HG02798 (cell line): ENCODE measurements around the gene GPBP1.

Experiments
- ATAC-seq: cut with Tn5 transposase; IDR thresholded peaks from one replicate; pipeline ENCODE4 v1.9.1; 2021; ENCODE audit warnings: mild to moderate bottlenecking; ENCODE audit not compliant: unreplicated experiment, poor library complexity

GPBP1 gene

DNA sequence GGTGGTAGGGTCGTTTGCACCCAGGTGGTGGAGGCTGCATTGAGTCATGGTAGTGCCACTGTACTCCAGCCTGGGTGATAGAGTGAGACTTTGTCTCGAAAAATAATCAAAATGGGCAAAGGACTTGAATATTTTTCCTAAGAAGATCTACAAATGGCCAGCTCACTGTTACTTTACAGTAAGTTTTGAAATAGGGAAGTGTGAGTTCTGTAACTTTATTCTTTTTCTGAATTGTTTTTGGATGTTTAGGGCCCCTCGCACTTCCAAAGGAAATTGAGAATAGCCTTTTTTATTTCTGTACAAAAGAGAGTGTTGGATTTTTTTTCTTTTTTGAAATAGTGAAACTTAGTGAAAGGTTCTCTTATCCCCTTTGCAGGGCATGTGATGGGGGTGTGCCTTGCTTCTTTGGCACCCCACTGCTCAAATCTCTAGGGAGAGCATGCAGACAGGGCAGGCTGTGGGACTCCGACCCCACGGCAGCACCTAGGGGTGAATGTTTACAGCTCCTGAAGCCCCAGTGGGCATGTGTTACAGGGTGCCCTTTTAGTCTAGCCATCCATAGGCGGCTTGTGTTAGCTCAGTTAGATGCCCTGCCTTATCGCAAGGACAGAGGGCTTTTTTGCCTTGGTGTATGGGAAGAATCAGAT lies 33.3 kb downstream of the GPBP1 start:
- ATAC-seq = no peak

DNA sequence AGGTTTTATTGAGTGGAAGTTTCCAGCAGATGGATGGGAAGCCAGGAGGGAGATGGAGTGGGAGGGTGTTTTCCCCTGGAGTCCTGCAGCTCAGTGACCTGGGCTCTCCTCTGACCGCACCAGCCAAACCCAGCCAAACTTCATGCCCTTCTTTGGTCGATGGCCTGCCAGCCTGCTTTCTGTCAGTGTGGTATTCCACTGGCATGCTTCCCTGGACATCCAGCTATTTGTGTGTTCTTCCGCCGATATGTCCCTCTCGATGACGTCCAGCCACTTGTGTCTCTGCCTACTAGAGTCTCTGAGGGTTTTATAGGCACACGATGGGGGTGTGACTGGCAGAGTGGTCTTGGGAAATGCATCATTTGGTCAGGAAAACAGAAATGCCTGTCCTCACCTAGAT lies 33.8 kb downstream of the GPBP1 start:
- no peak for ATAC-seq

DNA sequence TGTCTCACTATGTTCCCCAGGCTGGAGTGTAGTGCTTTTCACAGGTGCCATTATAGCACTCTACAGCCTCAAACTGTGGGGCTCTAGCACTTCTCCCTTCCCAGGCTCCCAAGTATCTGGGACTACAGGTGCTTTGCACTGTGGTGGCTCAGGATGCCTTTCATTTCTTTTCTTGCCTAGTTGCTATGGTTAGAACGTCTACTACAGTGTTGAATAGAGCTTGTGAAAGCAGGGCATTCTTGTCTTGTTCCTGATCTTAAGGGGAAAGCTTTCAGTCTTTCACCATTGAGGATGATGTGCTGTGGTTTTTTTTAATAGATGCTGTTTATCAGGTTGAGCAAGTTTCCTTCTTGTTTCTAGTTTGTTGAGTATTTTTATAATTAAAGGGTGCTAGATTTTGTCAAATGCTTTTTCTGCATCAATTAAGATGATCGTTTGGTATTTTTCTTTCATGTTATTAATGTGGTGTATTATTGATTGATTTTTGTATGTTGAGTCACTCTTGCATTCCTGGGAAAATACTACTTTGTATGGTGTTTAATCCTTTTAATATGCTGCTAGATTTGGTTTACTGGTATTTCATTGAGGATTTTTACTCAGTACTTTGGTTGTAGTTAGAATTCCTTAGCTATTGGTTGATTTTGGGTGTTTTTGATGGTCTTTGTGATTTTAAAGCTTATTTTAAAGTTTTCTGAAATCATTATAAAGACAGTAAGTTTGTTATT lies 35.6 kb downstream of the GPBP1 start:
- ATAC-seq = no peak

DNA sequence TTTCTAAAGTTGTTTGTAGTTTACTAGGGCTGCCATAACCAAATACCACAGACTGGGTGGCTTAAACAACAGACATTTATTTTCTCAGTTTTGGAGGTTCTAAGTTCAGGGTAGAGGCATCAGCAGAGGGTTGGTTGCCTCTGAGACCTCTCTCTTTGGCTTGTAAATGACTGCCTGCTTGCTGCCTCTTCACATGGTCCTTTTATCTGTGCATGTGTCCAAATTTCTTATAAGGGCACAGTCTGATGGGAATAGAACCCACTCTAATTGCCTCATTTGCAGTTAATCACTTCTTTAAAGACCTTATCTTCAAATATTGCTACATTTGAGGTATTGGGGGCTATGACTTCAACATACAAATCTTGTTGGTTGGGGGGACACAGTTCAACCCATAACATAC lies 36.8 kb downstream of the GPBP1 start:
- no peak for ATAC-seq

DNA sequence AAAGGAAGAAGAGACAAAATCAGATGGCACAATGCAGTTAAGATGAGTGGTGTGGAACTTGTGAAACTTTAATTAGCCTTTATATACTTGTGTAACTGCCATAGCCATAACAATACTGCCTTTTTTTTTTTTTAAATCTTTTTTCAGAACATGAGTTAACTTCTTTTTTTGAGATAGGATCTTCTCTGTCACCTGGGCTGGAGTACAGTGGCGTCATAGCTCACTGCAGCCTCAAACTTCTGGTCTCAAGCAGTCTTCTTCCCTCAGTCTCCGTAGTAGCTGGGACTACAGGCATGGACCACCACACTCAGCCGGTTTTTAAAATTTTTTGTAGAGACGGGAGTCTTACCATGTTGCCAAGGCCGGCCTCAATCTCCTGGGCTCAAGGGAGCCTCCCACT lies 37.2 kb downstream of the GPBP1 start:
- no peak for ATAC-seq

DNA sequence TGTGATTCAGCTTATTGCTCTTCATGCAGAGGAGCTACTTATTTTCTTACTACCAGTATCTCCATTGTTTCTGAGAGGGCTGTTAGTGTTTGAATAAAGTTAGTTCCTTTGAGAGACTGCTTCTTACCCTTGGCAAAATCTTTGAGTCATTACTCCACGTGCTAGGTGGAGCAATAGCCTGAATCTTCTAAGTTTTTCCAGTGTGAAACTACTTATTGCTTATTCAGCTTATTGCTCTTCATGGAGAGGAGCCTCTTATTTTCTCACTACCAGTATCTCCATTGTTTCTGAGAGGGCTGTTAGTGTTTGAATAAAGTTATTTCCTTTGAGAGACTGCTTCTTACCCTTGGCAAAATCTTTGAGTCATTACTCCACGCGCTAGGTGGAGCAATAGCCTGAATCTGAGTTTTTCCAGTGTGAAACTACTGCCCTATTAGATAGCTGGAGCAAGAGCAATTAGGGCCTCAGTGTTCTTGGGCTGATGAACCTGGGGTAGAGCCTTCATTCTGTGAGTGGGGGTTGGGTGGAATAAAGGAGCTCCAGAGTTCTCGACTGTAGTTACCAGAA lies 41.9 kb downstream of the GPBP1 start:
- no peak for ATAC-seq

DNA sequence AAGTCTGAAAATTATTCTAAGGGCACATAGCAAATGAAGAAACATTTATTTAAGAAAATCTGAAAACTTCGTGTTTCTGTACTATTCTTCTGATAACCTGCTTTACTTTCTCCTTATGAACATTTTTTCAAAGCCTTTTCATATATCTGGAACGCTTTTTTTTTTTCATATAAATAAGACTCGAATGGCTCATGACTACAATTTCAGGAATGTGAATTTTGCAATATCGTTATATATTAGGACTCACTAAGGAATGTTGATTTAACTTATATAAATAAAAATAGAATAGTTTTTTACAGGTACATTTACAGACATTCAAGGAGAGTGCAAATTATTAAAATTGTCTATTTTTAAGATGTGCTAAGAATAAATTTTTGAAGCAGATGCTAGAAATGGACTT lies 42.9 kb downstream of the GPBP1 start:
- no peak for ATAC-seq

DNA sequence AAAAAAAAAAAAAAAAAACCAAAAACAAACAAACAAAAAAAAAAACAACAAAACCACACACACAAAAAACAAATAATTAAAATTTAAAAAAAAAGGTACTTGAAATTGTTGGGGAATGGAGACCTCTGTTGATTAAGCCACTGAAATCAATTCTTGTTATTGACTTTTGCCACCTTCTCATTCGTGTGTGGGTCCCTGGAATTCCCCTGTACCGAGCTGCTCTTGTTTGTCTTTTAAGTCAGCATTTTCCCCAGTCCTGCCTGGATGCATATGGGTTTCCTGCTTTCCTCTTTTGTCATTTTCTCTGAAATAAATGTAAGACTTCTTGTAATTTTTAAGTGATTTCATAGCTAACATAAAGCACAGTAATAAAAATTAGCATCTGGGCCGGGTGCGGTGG lies 45.5 kb downstream of the GPBP1 start:
- no peak for ATAC-seq

DNA sequence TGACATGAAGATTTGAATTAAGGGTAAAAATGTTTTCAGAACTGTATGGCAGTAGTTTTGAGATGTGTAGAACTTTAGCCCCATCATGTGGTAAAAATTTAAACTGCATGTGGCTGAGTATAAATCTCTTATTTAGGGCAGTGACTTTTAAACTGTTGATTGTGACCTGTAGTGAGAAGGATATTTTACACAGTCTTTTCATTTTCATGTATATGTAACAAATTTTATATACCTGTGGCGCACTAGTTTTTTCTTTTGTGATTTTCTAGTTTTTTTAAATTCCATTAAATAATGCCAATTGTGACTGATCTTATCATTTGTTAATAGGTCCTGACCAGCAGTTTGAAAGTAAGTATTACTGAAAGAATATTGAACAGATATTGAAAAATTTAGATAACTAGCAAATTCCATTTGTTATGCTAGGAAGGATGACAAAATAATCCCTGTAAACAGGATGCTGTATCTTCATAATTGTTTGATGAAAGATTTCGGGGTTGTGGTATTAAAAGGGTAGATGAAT lies 47.2 kb downstream of the GPBP1 start:
- ATAC-seq = peak; percentile 58

DNA sequence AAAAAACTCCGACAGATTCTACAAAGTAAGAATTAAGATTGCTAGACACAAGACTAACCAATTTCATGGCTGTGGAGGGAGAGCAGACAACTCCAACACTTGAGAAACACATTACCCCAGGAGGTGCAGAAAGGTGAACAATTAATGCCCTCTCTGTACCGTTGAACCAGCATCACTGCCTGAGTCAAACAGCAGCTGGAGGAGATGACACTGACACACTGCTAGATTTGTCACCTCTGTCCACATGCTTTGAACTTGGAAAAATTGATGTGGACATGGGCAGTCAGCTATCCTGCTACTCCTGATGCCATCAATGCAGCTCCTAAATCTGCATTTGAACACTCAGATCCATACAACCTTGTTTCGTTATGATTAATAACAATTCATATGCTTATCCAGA lies 51.7 kb downstream of the GPBP1 start:
- ATAC-seq = no peak

DNA sequence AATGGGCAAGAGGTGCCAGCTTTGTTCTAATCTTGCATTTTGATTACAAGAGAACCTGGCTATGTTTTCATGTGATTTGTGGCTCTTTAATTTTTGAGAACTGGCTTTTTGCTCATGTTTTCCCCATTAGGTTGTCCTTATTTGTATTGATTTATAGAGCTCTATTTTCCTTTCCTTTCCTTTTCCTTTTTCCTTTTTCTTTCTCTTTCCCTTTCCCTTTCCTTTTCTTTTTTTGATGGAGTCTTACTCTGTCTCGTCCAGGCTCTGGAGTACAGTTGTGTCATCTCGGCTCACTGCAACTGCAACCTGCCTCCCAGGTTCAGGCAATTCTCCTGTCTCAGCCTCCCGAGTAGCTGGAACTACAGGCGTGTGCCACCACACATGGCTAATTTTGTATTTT lies 55.5 kb downstream of the GPBP1 start:
- ATAC-seq = no peak

DNA sequence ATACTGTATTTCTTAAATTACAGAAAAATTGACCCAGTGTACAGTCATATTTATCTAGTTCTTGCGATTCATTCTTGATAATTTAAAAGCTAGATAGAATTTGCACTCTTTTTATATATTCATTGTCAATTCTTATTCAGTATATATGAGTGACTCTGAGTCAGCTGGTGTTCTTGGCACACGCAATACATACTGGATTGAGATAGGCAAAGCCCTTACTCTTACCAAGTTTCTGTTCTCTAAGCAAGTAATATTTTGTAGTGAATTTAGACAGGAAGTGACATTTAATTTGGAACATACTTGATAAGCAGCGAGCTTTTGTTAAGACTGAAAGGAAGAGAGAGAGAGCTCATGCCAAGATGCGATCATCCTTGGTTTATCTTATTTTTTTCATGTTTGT lies 57.7 kb downstream of the GPBP1 start:
- no peak for ATAC-seq

DNA sequence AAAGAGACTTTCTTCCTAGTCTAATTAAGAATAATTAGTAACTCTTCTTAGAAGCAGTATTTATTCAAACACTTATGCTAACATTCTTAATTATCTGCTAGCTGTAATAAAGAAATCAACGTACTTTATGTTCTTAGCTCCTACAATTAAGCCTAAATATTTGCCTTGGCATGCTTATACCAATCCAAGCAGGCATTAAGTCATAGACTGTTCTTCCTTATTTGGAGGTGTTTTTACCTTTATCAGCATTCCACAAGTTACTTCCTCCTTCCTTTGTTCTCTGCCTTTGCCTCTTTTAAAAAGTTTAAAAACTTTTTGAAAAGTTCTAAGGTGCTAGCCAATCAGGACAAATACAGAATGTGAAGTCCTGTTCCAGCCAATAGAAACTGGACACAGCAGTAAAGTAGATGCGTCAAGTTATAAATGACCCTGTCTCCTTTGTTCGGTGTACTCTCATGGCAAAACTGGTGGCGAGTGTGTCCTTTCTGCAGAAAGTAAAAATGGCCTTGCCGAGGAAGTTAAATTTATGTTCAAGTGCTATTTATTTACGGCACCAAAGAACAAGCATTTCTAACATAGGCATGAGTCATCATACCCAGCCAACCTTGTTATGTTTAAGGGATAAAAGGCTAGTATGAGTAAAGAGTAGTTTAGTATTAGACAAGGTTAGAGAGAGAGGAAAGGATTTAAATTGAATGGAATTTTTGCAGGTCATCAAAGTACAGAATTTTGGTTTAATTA lies 58.6 kb downstream of the GPBP1 start:
- ATAC-seq = no peak

DNA sequence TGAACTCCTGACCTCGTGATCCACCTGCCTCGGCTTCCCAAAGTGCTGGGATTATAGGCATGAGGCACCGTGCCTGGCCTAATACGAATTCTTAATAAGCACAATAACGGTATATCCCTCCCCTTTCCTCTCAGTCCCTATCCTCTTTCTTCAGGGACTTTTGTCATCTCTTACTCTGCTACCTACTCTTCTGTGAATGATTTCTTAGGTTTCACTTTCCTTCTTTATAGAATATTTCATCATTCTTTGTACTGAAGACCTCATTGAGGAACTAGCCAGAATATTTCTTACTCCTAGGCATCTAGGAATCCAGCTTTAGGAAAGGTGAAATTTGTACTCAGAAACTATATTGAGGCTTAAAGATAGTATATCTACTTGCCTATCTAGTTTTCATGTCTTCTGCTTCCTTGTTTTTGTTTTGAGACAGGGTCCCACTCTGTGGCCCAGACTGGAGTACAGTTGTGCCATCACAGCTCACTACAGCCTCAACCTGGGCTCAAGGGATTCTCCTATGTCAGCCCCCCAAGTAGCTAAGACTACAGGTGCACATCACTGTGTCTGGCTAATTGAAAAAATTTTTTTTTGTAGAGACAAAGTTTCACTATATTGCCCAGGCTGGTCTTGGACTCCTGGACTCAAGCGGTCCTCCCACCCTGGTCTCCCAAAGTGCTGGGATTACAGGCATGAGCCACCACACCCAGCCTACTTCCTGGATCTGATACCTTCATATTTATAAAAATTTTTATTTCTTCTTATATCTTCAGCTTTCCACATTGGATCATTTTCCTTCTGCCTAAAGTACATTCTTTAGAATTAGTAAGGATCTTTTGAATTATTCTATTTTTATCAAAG lies 69.7 kb downstream of the GPBP1 start:
- peak; percentile 60 for ATAC-seq

DNA sequence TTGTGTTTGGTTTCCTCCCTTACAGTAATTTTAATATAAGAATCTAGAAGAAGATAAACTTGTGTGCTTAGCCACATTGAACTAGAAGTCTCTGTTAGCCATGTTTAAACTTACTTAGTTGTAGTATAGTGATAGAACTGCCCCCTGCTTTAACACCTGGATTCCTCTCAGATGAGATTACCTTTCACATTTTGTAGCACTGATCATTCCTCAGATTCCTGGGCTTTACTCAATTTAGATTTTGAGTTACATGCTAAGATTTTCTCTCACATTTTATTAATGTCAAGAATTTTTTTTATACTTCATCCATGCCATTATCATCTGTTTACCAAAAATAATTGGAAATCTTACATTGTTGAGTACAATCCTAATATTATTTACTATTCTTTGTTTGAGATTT lies 70.5 kb downstream of the GPBP1 start:
- ATAC-seq = no peak

DNA sequence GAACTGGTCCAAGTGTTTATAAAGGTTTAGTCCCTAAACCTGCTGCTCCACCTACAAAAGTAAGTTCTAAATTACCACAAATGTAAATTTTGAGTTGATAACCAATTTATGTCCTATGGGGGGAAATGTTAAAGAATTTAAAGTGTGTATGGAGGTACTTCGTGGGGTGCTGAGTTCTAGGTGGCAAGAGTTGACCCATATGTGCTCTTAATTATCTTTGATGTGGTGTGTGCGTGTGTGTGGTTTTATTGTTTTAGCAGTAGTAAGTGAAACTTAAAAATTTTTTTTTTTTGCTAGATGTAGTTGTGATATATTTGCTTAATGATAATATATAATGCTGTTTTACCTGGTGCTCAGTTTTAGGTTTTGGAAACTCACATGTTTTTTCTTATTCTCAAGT lies 72.6 kb downstream of the GPBP1 start:
- no peak for ATAC-seq

DNA sequence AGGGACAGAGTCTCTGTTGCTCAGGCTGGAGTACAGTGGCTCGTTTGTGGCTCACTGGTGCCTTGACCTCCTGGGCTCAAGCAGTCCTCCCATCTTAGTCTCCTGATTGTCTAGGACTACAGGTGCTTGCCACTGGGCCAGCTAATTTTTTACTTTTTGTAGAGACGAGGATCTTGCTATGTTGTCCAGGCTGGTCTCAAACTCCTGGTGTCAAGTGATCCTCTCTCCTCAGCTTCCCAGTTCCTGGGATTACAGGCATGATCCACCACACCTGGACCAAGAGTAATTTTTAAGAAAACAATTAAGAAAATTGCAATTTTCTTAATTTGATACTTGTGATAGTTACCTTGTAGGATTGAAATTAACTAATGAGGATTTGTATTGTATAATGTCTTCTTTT lies 73.9 kb downstream of the GPBP1 start:
- no peak for ATAC-seq

DNA sequence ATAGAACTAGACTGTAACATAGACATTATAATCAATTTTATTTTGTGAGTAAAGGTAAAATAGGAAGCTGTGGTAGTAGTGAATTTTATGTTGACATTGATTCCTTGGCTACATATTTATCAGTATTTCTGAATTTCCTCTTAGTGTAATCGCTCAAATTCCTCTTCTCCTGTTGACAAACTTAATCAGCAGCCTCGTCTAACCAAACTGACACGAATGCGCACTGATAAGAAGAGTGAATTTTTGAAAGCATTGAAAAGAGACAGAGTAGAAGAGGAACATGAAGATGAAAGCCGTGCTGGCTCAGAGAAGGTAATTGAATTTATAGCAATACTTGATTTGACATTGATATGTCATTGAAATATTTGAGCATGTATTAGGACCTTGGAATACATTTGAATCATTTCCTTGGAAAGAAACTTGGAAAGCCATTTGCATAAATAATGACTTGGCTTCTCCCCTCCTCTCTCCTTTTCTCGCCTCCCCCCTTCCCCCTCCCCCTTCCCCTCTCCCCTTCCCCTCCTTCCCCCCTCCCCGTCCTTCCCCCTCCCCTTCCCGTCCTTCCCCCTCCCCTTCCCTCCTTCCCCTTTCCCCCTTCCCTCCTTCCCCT lies 75.5 kb downstream of the GPBP1 start:
- ATAC-seq = no peak

DNA sequence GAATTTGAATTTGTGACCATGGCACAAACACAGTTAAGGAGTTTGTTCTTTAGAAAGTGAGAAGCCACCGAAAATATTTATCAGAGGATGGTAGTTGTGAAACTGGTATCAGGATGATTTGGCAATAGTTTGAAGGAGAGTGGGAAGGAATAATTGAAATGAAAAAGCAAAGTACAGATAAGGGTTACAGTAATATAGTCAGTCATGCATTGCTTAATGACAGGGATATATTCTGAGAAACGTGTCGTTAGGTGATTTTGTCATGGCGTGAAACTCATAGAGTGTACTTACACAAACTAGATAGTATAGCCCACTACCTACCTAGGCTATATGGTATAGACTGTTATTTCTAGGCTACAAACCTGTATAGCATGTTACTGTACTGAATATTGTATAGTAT lies 84.2 kb downstream of the GPBP1 start:
- no peak for ATAC-seq

DNA sequence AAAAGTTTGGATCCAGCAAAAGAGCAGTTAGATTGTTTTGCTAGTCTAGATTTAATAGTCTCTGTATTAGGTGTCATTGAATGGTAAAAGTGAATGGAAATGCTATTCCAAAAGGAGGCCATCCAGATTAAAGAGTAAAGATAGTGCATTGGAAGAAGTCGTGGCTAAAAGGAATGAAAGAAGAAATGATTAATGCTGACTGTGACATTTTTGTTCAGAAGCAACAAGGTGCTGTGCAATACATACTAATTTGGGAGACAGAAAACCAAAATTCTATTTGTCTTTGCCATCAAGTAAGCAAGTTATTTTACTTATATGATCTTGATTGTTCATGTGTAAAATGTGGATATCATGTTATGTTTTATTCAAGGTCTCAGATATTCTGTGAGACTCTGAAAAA lies 85.1 kb downstream of the GPBP1 start:
- ATAC-seq = no peak
